Prostate gland (tissue), 2 donors: ENCODE data around the gene KLHL18. TPM values are rescaled to one million over a fixed set of nuclear protein-coding genes. Genes with fewer than 3 reads are reported as not detected.
"Not testable (repeated sequence)": the region's sequence is repeated elsewhere in the genome, so short reads cannot be mapped to it uniquely, and the experiment has no call there.

Source experiments
- DNase-seq: peaks from one replicate; pipeline ENCODE4 v3.0.0-alpha.2; 2019; ENCODE audit warnings: low spot score
- H3K27ac ChIP-seq, 2 donors: fragments of 200-600 bp; sonication (generic); 2 replicates each; pipeline ENCODE4 v1.5.1; 2017 to 2019
- H3K27me3 ChIP-seq: fragments of 200-600 bp; sonication (generic); replicated peaks from 2 replicates; pipeline ENCODE4 v1.5.1; 2019; ENCODE audit not compliant: insufficient read depth
- H3K36me3 ChIP-seq, 2 donors: fragments of 200-600 bp; sonication (generic); 1 replicate in 1 of 2; 2 replicates in 1 of 2; pipeline versions ENCODE4 v1.5.1 to v1.8.1; 2017 to 2019
- H3K4me1 ChIP-seq: fragments of 200-600 bp; sonication (generic); replicated peaks from 2 replicates; pipeline ENCODE4 v1.5.1; 2019
- H3K4me3 ChIP-seq, 2 donors: fragments of 200-600 bp; sonication (generic); 2 replicates each; pipeline ENCODE4 v1.5.1; 2017 to 2019
- H3K9me3 ChIP-seq: fragments of 200-600 bp; sonication (generic); 2 replicates; pipeline ENCODE4 v1.5.1; 2017
- POLR2A ChIP-seq: fragments of 450-650 bp; IDR thresholded peaks from one replicate; pipeline ENCODE4 v1.6.1; 2016; ENCODE audit warnings: antibody characterized with exemption, mild to moderate bottlenecking
- POLR2AphosphoS5 ChIP-seq: sonication (generic); formaldehyde crosslinking; IDR thresholded peaks from one replicate; pipeline ENCODE4 v1.6.1; 2017; ENCODE audit warnings: antibody characterized with exemption
- WGBS: methylation state at CpG from one replicate; pipeline ENCODE4 v1.1.5; 2018; 5-methylcytosine and 5-hydroxymethylcytosine counted together
- intact Hi-C: fragments of 100-400 bp; cut with DNase I; formaldehyde crosslinking; loops from one replicate; pipeline ENCODE4 v1.14.2; 2022
- total RNA-seq, 2 donors: library from RNA; depleted of rRNA; stranded (reverse); fragments of >200 nt; gene quantifications; one replicate each; pipeline ENCODE4 v1.1.0, GENCODE V29; 2016
- TF ChIP-seq, protein P1 (sequence below), 4 experiments: fragments of 200-600 bp in 2 of 4; fragments of 450-650 bp in 2 of 4; sonication (generic) in 2 of 4; IDR thresholded peaks; 1 replicate in 3 of 4; 2 replicates in 1 of 4; pipeline ENCODE4 v1.5.1; 2016 to 2019; ENCODE audit warnings: antibody characterized with exemption in 4 of 4, mild to moderate bottlenecking in 2 of 4, moderate library complexity in 2 of 4

Gene KLHL18
- total RNA-seq, 2 donors from 2014 or later = 10.8 to 18.6 TPM

DNA sequence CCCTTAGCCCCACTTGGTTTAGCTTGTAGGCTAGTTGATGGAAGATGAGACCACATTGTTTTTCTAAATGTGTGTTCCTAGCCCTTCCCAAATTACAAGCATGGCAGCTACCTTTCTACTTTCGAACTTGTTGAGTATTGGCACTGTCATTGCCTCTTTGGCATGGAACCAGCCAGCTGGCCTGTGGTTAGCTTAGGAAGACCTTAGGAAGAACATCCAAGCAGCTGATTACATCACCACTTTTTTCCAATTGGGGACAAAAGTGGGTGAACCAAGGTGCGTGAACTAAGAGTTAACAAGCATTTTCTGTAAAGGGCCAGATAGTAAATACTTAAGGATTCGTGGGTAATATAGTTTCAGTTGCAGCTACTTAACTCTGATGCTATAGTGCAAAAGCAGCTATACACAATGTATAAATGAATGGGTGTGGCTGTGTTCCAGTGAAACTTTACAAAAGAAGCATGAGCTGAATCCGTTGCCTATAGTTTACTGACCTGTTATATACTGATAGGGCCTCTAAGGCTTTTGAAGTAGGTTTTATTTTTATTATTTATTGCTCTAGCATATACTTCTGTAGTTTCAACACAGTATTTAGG, 8.5 kb downstream of the KLHL18 start:
- no peaks in the 10 kb centered on the region for H3K4me1 ChIP-seq
- H3K4me3 ChIP-seq = no peak overlapping the region
- WGBS = 77% methylated on average over 4 of the region's 4 CpGs
- TF ChIP-seq POLR2AphosphoS5 (no peak), POLR2A (no peak)
- TF ChIP-seq, protein P1, sequence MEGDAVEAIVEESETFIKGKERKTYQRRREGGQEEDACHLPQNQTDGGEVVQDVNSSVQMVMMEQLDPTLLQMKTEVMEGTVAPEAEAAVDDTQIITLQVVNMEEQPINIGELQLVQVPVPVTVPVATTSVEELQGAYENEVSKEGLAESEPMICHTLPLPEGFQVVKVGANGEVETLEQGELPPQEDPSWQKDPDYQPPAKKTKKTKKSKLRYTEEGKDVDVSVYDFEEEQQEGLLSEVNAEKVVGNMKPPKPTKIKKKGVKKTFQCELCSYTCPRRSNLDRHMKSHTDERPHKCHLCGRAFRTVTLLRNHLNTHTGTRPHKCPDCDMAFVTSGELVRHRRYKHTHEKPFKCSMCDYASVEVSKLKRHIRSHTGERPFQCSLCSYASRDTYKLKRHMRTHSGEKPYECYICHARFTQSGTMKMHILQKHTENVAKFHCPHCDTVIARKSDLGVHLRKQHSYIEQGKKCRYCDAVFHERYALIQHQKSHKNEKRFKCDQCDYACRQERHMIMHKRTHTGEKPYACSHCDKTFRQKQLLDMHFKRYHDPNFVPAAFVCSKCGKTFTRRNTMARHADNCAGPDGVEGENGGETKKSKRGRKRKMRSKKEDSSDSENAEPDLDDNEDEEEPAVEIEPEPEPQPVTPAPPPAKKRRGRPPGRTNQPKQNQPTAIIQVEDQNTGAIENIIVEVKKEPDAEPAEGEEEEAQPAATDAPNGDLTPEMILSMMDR (IDR thresholded peaks at IDR 0.05) = no peak
- H3K27me3 ChIP-seq = no peaks in the 10 kb centered on the region
- no peak for DNase-seq
- no peak overlapping the region for H3K27ac ChIP-seq
- H3K9me3 ChIP-seq = no peaks in the 10 kb centered on the region
- no peaks in the 10 kb centered on the region for H3K36me3 ChIP-seq
- intact Hi-C loops = no loop called here

DNA sequence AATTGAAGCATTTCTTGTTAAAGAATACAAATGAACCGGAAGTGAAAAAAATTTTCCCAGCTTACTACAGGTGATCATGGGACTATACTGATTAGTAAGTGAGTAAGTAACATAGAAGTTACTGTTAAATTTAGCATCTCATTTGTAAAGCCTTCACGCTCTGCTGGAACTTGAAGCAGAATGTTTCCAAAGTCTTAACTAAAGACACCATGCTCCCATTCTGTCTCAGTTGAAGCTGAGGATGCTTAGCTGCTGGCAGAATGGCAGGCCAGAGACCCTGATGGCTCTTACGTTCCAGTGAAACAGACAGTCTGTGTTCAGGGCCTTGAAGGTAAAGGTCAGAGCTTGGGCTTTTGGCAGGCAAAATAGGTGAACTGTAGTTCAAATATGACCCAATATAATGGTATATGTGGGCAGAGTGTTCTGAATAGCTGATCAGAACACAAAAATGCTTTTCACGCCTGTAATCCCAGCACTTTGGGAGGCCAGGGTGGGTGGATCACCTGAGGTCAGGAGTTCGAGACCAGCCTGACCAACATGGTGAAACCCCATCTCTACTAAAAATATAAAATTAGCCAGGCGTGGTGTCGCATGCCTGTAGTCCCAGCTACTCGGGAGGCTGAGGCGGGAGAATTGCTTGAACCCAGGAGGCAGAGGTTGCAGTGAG, 9.1 kb downstream of the KLHL18 start:
- 94% methylated on average over 9 of the region's 9 CpGs for WGBS
- H3K27ac ChIP-seq, intact Hi-C loops, H3K4me3 ChIP-seq, H3K4me1 ChIP-seq, H3K36me3 ChIP-seq, H3K27me3 ChIP-seq, DNase-seq, H3K9me3 ChIP-seq: not testable (repeated sequence)

- intact Hi-C loops = no loop called here
- Histone ChIP-seq H3K36me3 (no peaks in the 10 kb centered on the region), H3K27ac (no peak overlapping the region), H3K4me1 (no peaks in the 10 kb centered on the region), H3K9me3 (no peaks in the 10 kb centered on the region), H3K27me3 (no peaks in the 10 kb centered on the region), H3K4me3 (no peak overlapping the region)
- 77% methylated on average over 2 of the region's 2 CpGs for WGBS
- DNase-seq = no peak
- TF ChIP-seq, protein P1 (IDR thresholded peaks at IDR 0.05) = no peak
- TF ChIP-seq POLR2AphosphoS5 (no peak), POLR2A (no peak)
Observed at GRCh38 chr3:47293822-47294221, 11.1 kb downstream of the KLHL18 start.

GRCh38 chr3:47294392-47294791, 11.6 kb downstream of the KLHL18 start:
- Histone ChIP-seq H3K9me3 (no peaks in the 10 kb centered on the region), H3K4me3 (no peak overlapping the region), H3K4me1 (no peaks in the 10 kb centered on the region), H3K27me3 (no peaks in the 10 kb centered on the region), H3K36me3 (no peaks in the 10 kb centered on the region), H3K27ac (no peak overlapping the region)
- TF ChIP-seq POLR2A (no peak), POLR2AphosphoS5 (no peak)
- TF ChIP-seq, protein P1 (IDR thresholded peaks at IDR 0.05) = no peak
- 87% methylated on average over 3 of the region's 3 CpGs for WGBS
- DNase-seq = no peak
- intact Hi-C loops = no loop called here

- no peak overlapping the region for H3K4me3 ChIP-seq
- WGBS = 82% methylated on average over 2 of the region's 2 CpGs
- TF ChIP-seq POLR2AphosphoS5 = no peak
- TF ChIP-seq, protein P1 (IDR thresholded peaks at IDR 0.05) = no peak
- no peak for TF ChIP-seq POLR2A
- no peaks in the 10 kb centered on the region for H3K4me1 ChIP-seq
- H3K27me3 ChIP-seq = no peaks in the 10 kb centered on the region
- H3K27ac ChIP-seq = no peak overlapping the region
- H3K9me3 ChIP-seq = no peaks in the 10 kb centered on the region
- no peak for DNase-seq
- intact Hi-C loops = no loop called here
- no peaks in the 10 kb centered on the region for H3K36me3 ChIP-seq
Observed at GRCh38 chr3:47295322-47295721, 12.6 kb downstream of the KLHL18 start.
